Left forelimb (tissue), 1 donor: ENCODE results near the gene RBMS1.

Experiments
- DNase-seq: peaks from one replicate; pipeline ENCODE4 v3.0.0-alpha.2; 2018; ENCODE audit warnings: low spot score

RBMS1 gene

GRCh38 chr2:160252278-160252887, 241.2 kb downstream of the RBMS1 start:
- no peak for DNase-seq

GRCh38 chr2:160251569-160251968, 242.0 kb downstream of the RBMS1 start:
- no peak for DNase-seq

- DNase-seq: no peak
Measured at GRCh38 chr2:160249876-160250275, 243.7 kb downstream of the RBMS1 start.

GRCh38 chr2:160247296-160248035, 246.1 kb downstream of the RBMS1 start:
- no peak for DNase-seq

- no peak for DNase-seq
Measured at GRCh38 chr2:160246356-160246755, 247.3 kb downstream of the RBMS1 start.

GRCh38 chr2:160245614-160246155, 247.9 kb downstream of the RBMS1 start:
- no peak for DNase-seq

GRCh38 chr2:160242893-160243564, 250.6 kb downstream of the RBMS1 start:
- no peak for DNase-seq

- DNase-seq: no peak
Measured at GRCh38 chr2:160241251-160242137, 252.1 kb downstream of the RBMS1 start.

GRCh38 chr2:160239436-160239835, 254.2 kb downstream of the RBMS1 start:
- DNase-seq: no peak

- DNase-seq: no peak
Measured at GRCh38 chr2:160238392-160238791, 255.2 kb downstream of the RBMS1 start.

GRCh38 chr2:160232905-160233475, 260.6 kb downstream of the RBMS1 start:
- DNase-seq: no peak

- no peak for DNase-seq
Measured at GRCh38 chr2:160229591-160229990, 264.0 kb downstream of the RBMS1 start.

GRCh38 chr2:160228141-160228917, 265.3 kb downstream of the RBMS1 start:
- no peak for DNase-seq

- no peak for DNase-seq
Measured at GRCh38 chr2:160227293-160227915, 266.2 kb downstream of the RBMS1 start.

- no peak for DNase-seq
Measured at GRCh38 chr2:160226367-160226766, 267.2 kb downstream of the RBMS1 start.

- no peak for DNase-seq
Measured at GRCh38 chr2:160225722-160226121, 267.9 kb downstream of the RBMS1 start.

GRCh38 chr2:160224507-160224906, 269.1 kb downstream of the RBMS1 start:
- no peak for DNase-seq

- no peak for DNase-seq
Measured at GRCh38 chr2:160224060-160224459, 269.5 kb downstream of the RBMS1 start.

GRCh38 chr2:160223560-160223959, 270.0 kb downstream of the RBMS1 start:
- no peak for DNase-seq

- no peak for DNase-seq
Measured at GRCh38 chr2:160222546-160223283, 270.9 kb downstream of the RBMS1 start.
